H1 (cell line): ENCODE measurements around the gene ANKRD11. TPM values are rescaled to one million over a fixed set of nuclear protein-coding genes. Genes with fewer than 3 reads are reported as not detected.
A peak's percentile ranks its signal among the peaks of the same experiment; 100 is the strongest.

Source experiments
- CTCF ChIA-PET: fragments of 300-600 bp; sonication (Branson Sonifier 250); formaldehyde crosslinking; loops from one replicate; lab custom pipeline; 2021; ENCODE audit not compliant: partially characterized antibody; lab: Charles Lee
- POLR2A ChIA-PET: fragments of 300-600 bp; sonication (Branson Sonifier 250); formaldehyde crosslinking; loops from one replicate; lab custom pipeline; 2021; ENCODE audit warnings: inconsistent platforms; ENCODE audit not compliant: partially characterized antibody; lab: Charles Lee
- DNase-seq, 2 experiments: peaks; one replicate each; pipeline versions ENCODE4 v3.0.0 to v3.0.0-alpha.2; 2010 to 2022; ENCODE audit warnings: low spot score in 2 of 2, low read depth in 1 of 2, mixed read lengths in 1 of 2
- FAIRE-seq: peaks from 2 replicates; lab custom pipeline; 2011; peaks lifted over from hg19 to GRCh38; lab: Jason Lieb, UNC
- H2AFZ ChIP-seq: 2 replicates; pipeline ENCODE4 v1.8.1; 2012; ENCODE audit warnings: low read length, inconsistent platforms
- H2AK5ac ChIP-seq: 2 replicates; pipeline ENCODE4 v1.6.1; 2013; ENCODE audit warnings: low read depth, low read length
- H2BK120ac ChIP-seq: replicated peaks from 2 replicates; pipeline ENCODE3; 2013; ENCODE audit warnings: low read depth, low read length, inconsistent platforms
- H2BK12ac ChIP-seq: 2 replicates; pipeline ENCODE4 v1.6.1; 2013; ENCODE audit warnings: low read depth, low read length
- H2BK15ac ChIP-seq: 2 replicates; pipeline ENCODE4 v1.6.1; 2013; ENCODE audit warnings: low read length
- H2BK20ac ChIP-seq: 2 replicates; pipeline ENCODE4 v1.6.1; 2013; ENCODE audit warnings: low read length
- H2BK5ac ChIP-seq: 2 replicates; pipeline ENCODE4 v1.6.1; 2013; ENCODE audit warnings: low read depth, low read length
- H3K14ac ChIP-seq: 2 replicates; pipeline ENCODE4 v1.6.1; 2013; ENCODE audit warnings: inconsistent platforms; ENCODE audit not compliant: insufficient read length
- H3K18ac ChIP-seq: 2 replicates; pipeline ENCODE4 v1.6.1; 2013; ENCODE audit warnings: low read length; ENCODE audit errors: extremely low read depth
- H3K23ac ChIP-seq: 2 replicates; pipeline ENCODE4 v1.6.1; 2013; ENCODE audit warnings: inconsistent platforms; ENCODE audit not compliant: insufficient read length
- H3K23me2 ChIP-seq: 2 replicates; pipeline ENCODE4 v1.6.1; 2013; ENCODE audit warnings: low read depth, low read length
- H3K27ac ChIP-seq: 2 replicates; pipeline ENCODE4 v1.6.1; 2011; ENCODE audit warnings: low read depth, low read length, inconsistent platforms
- H3K27me3 ChIP-seq, 4 experiments: replicated peaks in 1 of 4; 1 replicate in 1 of 4; 2 replicates in 3 of 4; pipeline versions ENCODE4 v1.6.1 to v1.8.1; 2011 to 2013; ENCODE audit warnings: low read length in 3 of 4, mild to moderate bottlenecking in 3 of 4, inconsistent platforms in 2 of 4, mixed read lengths in 2 of 4, moderate library complexity in 1 of 4; ENCODE audit not compliant: control insufficient read depth in 3 of 4, insufficient read depth in 3 of 4; ENCODE audit errors: extremely low read depth in 1 of 4
- H3K36me3 ChIP-seq, 4 experiments: 2 replicates each; pipeline versions ENCODE4 v1.6.1 to v1.8.1; 2011 to 2013; ENCODE audit warnings: mild to moderate bottlenecking in 4 of 4, low read length in 3 of 4, moderate library complexity in 2 of 4, control low read depth in 1 of 4, inconsistent platforms in 1 of 4; ENCODE audit not compliant: insufficient read depth in 4 of 4, control insufficient read depth in 2 of 4
- H3K4ac ChIP-seq: replicated peaks from 2 replicates; pipeline ENCODE3; 2013; ENCODE audit warnings: low read length, low read depth, mixed read lengths, inconsistent platforms; ENCODE audit not compliant: insufficient read length
- H3K4me1 ChIP-seq, 4 experiments: replicated peaks in 1 of 4; 1 replicate in 1 of 4; 2 replicates in 3 of 4; pipeline versions ENCODE4 v1.6.1 to v1.8.1; 2011 to 2013; ENCODE audit warnings: low read length in 3 of 4, inconsistent platforms in 2 of 4, mixed read lengths in 1 of 4; ENCODE audit not compliant: insufficient read depth in 4 of 4, control insufficient read depth in 3 of 4
- H3K4me2 ChIP-seq, 2 experiments: 2 replicates each; pipeline versions ENCODE4 v1.6.1 to v1.8.1; 2011 to 2013; ENCODE audit warnings: low read depth in 2 of 2, low read length in 2 of 2, control low read depth in 1 of 2, inconsistent platforms in 1 of 2, mild to moderate bottlenecking in 1 of 2; ENCODE audit not compliant: insufficient read depth in 1 of 2
- H3K4me3 ChIP-seq, 4 experiments: fragments of 200-600, 300-600 bp in 1 of 4; sonication (generic), shearing (Covaris generic), sonication (Bioruptor Twin) in 1 of 4; 2 replicates each; pipeline versions ENCODE4 v1.5.1 to v1.8.1; 2011 to 2016; ENCODE audit warnings: low read length in 4 of 4, low read depth in 3 of 4, control low read depth in 2 of 4, inconsistent platforms in 2 of 4, mild to moderate bottlenecking in 2 of 4, mixed read lengths in 1 of 4, moderate library complexity in 1 of 4; ENCODE audit not compliant: insufficient read depth in 2 of 4; ENCODE audit errors: extremely low read depth in 1 of 4
- H3K56ac ChIP-seq: replicated peaks from 2 replicates; pipeline ENCODE3; 2013; ENCODE audit warnings: low read depth, mild to moderate bottlenecking, mixed read lengths, low read length, inconsistent platforms; ENCODE audit not compliant: insufficient read length
- H3K79me1 ChIP-seq: 2 replicates; pipeline ENCODE4 v1.6.1; 2013; ENCODE audit warnings: low read depth, low read length, control low read depth
- H3K79me2 ChIP-seq, 2 experiments: 2 replicates each; pipeline versions ENCODE4 v1.6.1 to v1.8.1; 2012 to 2013; ENCODE audit warnings: low read length in 2 of 2, mild to moderate bottlenecking in 2 of 2, inconsistent platforms in 1 of 2; ENCODE audit not compliant: insufficient read depth in 2 of 2, control insufficient read depth in 1 of 2
- H3K9ac ChIP-seq, 4 experiments: replicated peaks in 1 of 4; 1 replicate in 1 of 4; 2 replicates in 3 of 4; pipeline versions ENCODE4 v1.6.1 to v1.8.1; 2011 to 2013; ENCODE audit warnings: low read depth in 3 of 4, low read length in 3 of 4, control low read depth in 2 of 4, mild to moderate bottlenecking in 2 of 4, moderate library complexity in 2 of 4, inconsistent platforms in 1 of 4; ENCODE audit errors: extremely low read depth in 1 of 4
- H3K9me3 ChIP-seq, 2 experiments: 2 replicates each; pipeline versions ENCODE4 v1.6.1 to v1.8.1; 2012 to 2013; ENCODE audit warnings: mild to moderate bottlenecking in 2 of 2, moderate library complexity in 2 of 2, control low read depth in 1 of 2, inconsistent platforms in 1 of 2, low read depth in 1 of 2, low read length in 1 of 2, mixed read lengths in 1 of 2; ENCODE audit not compliant: insufficient read depth in 2 of 2
- H4K20me1 ChIP-seq, 2 experiments: replicated peaks in 1 of 2; 2 replicates each; pipeline versions ENCODE3 to v1.8.1; 2011 to 2013; ENCODE audit warnings: inconsistent platforms in 2 of 2, low read length in 2 of 2, mild to moderate bottlenecking in 1 of 2; ENCODE audit not compliant: insufficient read depth in 2 of 2, control insufficient read depth in 1 of 2
- H4K5ac ChIP-seq: 2 replicates; pipeline ENCODE4 v1.6.1; 2013; ENCODE audit warnings: low read length, low read depth, mixed read lengths, inconsistent platforms; ENCODE audit not compliant: insufficient read length
- H4K8ac ChIP-seq: 2 replicates; pipeline ENCODE4 v1.8.0; 2013; ENCODE audit warnings: mild to moderate bottlenecking, moderate library complexity, low read length, inconsistent platforms; ENCODE audit not compliant: insufficient read depth; ENCODE audit errors: extremely low read depth
- H4K91ac ChIP-seq: replicated peaks from 2 replicates; pipeline ENCODE3; 2013; ENCODE audit warnings: low read length, mixed read lengths, inconsistent platforms; ENCODE audit not compliant: insufficient read length
- EP300 ChIP-seq, 2 experiments: IDR thresholded peaks; 1 replicate in 1 of 2; 2 replicates in 1 of 2; pipeline ENCODE4 v1.6.1; 2011 to 2012; ENCODE audit warnings: low read depth in 2 of 2, low read length in 2 of 2, mild to moderate bottlenecking in 2 of 2, borderline replicate concordance in 1 of 2, inconsistent platforms in 1 of 2, moderate library complexity in 1 of 2
- NANOG ChIP-seq: IDR thresholded peaks from 2 replicates; pipeline ENCODE4 v1.6.1; 2011; ENCODE audit warnings: low read length, low read depth, mild to moderate bottlenecking, inconsistent platforms; ENCODE audit not compliant: insufficient read depth, poor library complexity, severe bottlenecking
- RAD21 ChIP-seq, 2 experiments: IDR thresholded peaks in 1 of 2; conservative IDR thresholded peaks in 1 of 2; 2 replicates each; pipeline ENCODE4 v1.6.1; 2011; ENCODE audit warnings: low read depth in 2 of 2, low read length in 2 of 2, improper control_type of control experiment in 1 of 2, inconsistent platforms in 1 of 2, mild to moderate bottlenecking in 1 of 2, moderate library complexity in 1 of 2
- WGBS, 2 experiments: shearing (Covaris generic) in 1 of 2; methylation state at CpG; one replicate each; pipeline versions ENCODE4 v1.1.6 to v1.1.7; 2013 to 2015; ENCODE audit warnings: low lambda C conversion rate in 2 of 2, mixed read lengths in 2 of 2, inconsistent platforms in 1 of 2, low coverage in 1 of 2, missing lambda C conversion rate in 1 of 2; ENCODE audit not compliant: insufficient replicate concordance in 2 of 2, insufficient coverage in 1 of 2, insufficient read length in 1 of 2; ENCODE audit errors: extremely low coverage in 1 of 2, missing lambda C conversion rate in 1 of 2; 5-methylcytosine and 5-hydroxymethylcytosine counted together
- polyA plus RNA-seq, 7 experiments: library from polyadenylated mRNA; depleted of rRNA in 3 of 7; stranded (reverse) in 5 of 7; unstranded in 2 of 7; fragments of >200 nt in 5 of 7; fragments of 200-250 nt in 2 of 7; gene quantifications; 1 replicate in 5 of 7; 2 replicates in 1 of 7; 4 replicates in 1 of 7; pipeline versions ENCODE4 v1.2.1 to v1.2.3, GENCODE V29; 2011 to 2013; ENCODE audit warnings: missing spikeins in 2 of 7, mixed read lengths in 2 of 7
- total RNA-seq: library from RNA; stranded (reverse); fragmentation: NEBNext Ultra II Directional; extraction: Animal tissue kit (Norgen Biotek cat#: 25700); gene quantifications from 2 replicates; pipeline ENCODE4 v1.2.1, GENCODE V29; 2021
- TF ChIP-seq, protein P1 (sequence below), 3 experiments: IDR thresholded peaks; 1 replicate in 2 of 3; 2 replicates in 1 of 3; pipeline versions ENCODE4 v1.5.1 to v1.6.1; 2011; ENCODE audit warnings: low read length in 3 of 3, mild to moderate bottlenecking in 3 of 3, inconsistent platforms in 2 of 3, low read depth in 1 of 3, moderate library complexity in 1 of 3; ENCODE audit not compliant: insufficient read depth in 1 of 3; ENCODE audit errors: control extremely low read depth in 1 of 3

The ANKRD11 gene
- total and polyA plus RNA-seq, 2 of the 8 experiments (the other 6 are each of a cell fraction or from before 2014, with no cell fraction given), result 46.5 to 142 TPM

DNA sequence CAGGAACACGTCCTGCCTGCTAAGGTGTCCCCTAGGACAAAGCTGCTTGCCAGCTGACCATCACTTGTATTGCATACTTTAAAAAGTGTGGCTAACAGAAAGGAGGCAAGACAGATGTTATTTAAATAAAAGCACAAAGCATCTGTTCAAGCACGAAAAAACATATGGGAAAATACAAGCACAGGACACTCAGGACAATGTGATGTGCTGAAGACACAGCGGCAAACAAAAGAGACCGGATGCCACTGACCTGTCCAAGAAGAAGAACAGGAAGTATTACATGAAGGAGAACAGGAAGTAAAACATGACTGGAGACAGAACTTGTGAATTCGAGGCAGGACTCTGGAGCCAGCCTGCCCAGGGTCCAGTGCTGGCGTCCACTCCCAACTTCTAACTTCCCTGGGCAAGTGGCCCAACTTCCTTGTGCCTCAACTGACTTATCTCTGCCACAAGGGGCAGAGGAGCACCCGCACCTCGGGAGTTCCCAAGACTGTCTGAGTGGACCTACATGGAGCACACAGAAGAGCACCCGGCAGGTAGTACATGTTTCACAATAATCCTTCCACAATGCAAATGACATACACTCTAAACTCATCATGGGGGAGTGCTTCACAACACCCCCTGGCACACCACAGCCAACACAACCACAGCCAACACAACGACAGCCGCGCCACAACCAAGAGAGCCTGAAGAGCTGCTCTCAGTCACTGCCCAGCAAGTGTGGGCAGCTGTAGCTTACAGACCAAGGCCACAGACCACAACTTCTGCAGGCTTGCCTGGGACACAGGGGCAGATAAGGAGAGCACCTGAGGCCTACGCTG lies 36.6 kb downstream of the ANKRD11 start:
- H3K9me3 ChIP-seq, result no peaks in the 10 kb centered on the region
- no peak overlapping the region; a peak in 1 of 4 replicates for H3K4me2 ChIP-seq
- POLR2A ChIA-PET, result interaction anchor here (1.0 kb wide), 1 partner anchor 28 kb away, joined by 3 read pairs; no protein-coding TSS in a partner anchor

More for the DNA sequence above, 36.6 kb downstream of the ANKRD11 start:
- H2BK120ac ChIP-seq, result no peak overlapping the region
- H3K4me1 ChIP-seq, result peaks cover 0 to 4% (median 3%) of the 10 kb centered on the region in 4 experiments; a peak in 4 of 7 replicates
- H3K79me1 ChIP-seq, result peaks cover 20% of the 10 kb centered on the region
- no peak overlapping the region for H3K4ac ChIP-seq
- 85% methylated on average over 13 of the region's 13 CpGs; no CpG with 5 or more reads in 1 of the 2 experiments for WGBS, 2 experiments
- no peak overlapping the region for H3K27ac ChIP-seq
- no peak overlapping the region for H3K23ac ChIP-seq
- H3K79me2 ChIP-seq, result peaks cover 63 to 97% of the 10 kb centered on the region in 2 experiments
- FAIRE-seq (no peak), DNase-seq (no peak)
- H3K23me2 ChIP-seq, result no peaks in the 10 kb centered on the region
- no peak overlapping the region for H2AFZ ChIP-seq
- H3K4me3 ChIP-seq, result no peak overlapping the region
- TF ChIP-seq RAD21 (IDR thresholded peaks at IDR 0.05 in 1 of 2, conservative IDR thresholded peaks at IDR 0.05 in 1 of 2; ENCODE audit: low read depth in 2 of 2, low read length in 2 of 2) (peak in 1 of 2 experiments; percentile 45; a peak in 3 of 4 replicates), NANOG (no peak), EP300 (IDR thresholded peaks at IDR 0.05; ENCODE audit: borderline replicate concordance in 1 of 2, low read depth in 2 of 2, low read length in 2 of 2) (no peak)
- TF ChIP-seq, protein P1, sequence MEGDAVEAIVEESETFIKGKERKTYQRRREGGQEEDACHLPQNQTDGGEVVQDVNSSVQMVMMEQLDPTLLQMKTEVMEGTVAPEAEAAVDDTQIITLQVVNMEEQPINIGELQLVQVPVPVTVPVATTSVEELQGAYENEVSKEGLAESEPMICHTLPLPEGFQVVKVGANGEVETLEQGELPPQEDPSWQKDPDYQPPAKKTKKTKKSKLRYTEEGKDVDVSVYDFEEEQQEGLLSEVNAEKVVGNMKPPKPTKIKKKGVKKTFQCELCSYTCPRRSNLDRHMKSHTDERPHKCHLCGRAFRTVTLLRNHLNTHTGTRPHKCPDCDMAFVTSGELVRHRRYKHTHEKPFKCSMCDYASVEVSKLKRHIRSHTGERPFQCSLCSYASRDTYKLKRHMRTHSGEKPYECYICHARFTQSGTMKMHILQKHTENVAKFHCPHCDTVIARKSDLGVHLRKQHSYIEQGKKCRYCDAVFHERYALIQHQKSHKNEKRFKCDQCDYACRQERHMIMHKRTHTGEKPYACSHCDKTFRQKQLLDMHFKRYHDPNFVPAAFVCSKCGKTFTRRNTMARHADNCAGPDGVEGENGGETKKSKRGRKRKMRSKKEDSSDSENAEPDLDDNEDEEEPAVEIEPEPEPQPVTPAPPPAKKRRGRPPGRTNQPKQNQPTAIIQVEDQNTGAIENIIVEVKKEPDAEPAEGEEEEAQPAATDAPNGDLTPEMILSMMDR (IDR thresholded peaks at IDR 0.05; ENCODE audit: control extremely low read depth in 1 of 3, insufficient read depth in 1 of 3, low read depth in 1 of 3, low read length in 3 of 3), result peak in 2 of 3 experiments; percentile 54 to 60; a peak in 2 of 4 replicates
- H4K20me1 ChIP-seq, result peaks cover 39% of the 10 kb centered on the region in 2 experiments
- no peak overlapping the region; a peak in 1 of 7 replicates for H3K9ac ChIP-seq
- H4K5ac ChIP-seq, result no peak overlapping the region
- H2BK5ac ChIP-seq, result no peak overlapping the region
- no peaks in the 10 kb centered on the region for H3K36me3 ChIP-seq
- no peak overlapping the region for H2BK20ac ChIP-seq
- H2BK12ac ChIP-seq, result no peak overlapping the region
- no peak overlapping the region for H2BK15ac ChIP-seq
- no peak overlapping the region for H2AK5ac ChIP-seq
- H3K18ac ChIP-seq, result no peak overlapping the region
- H4K91ac ChIP-seq, result no peak overlapping the region
- no peak overlapping the region for H3K56ac ChIP-seq
- H3K14ac ChIP-seq, result no peak overlapping the region
- CTCF ChIA-PET, result interaction anchor here (0.7 to 3.1 kb wide), 8 partner anchors 9 to 38 kb away, joined by 3 to 10 read pairs (median 4); no protein-coding TSS in a partner anchor
- no peaks in the 10 kb centered on the region for H3K27me3 ChIP-seq
- H4K8ac ChIP-seq, result no peak overlapping the region
